HEK293T (cell line): ENCODE results near the gene CERK.

ENCODE experiments used
- CTBP1 ChIP-seq: fragments of 450-650 bp; IDR thresholded peaks from 2 replicates; pipeline ENCODE4 v1.6.1; 2016; ENCODE audit warnings: borderline replicate concordance
- ELF4 ChIP-seq: fragments of 450-650 bp; IDR thresholded peaks from 2 replicates; pipeline ENCODE4 v1.6.1; 2017; ENCODE audit warnings: antibody characterized with exemption
- FOXA1 ChIP-seq: fragments of 450-650 bp; IDR thresholded peaks from 2 replicates; pipeline ENCODE4 v1.6.1; 2016; ENCODE audit warnings: mild to moderate bottlenecking
- FOXK2 ChIP-seq: fragments of 450-650 bp; IDR thresholded peaks from 2 replicates; pipeline ENCODE4 v1.6.1; 2016; ENCODE audit warnings: mild to moderate bottlenecking
- FOXM1 ChIP-seq: fragments of 450-650 bp; IDR thresholded peaks from 2 replicates; pipeline ENCODE4 v1.6.1; 2017; ENCODE audit warnings: mild to moderate bottlenecking, borderline replicate concordance
- HDGF ChIP-seq: fragments of 450-650 bp; IDR thresholded peaks from 2 replicates; pipeline ENCODE4 v1.6.1; 2017; ENCODE audit warnings: antibody characterized with exemption, borderline replicate concordance
- L3MBTL2 ChIP-seq: fragments of 450-650 bp; conservative IDR thresholded peaks from 2 replicates; pipeline ENCODE4 v1.6.1; 2016; ENCODE audit warnings: mild to moderate bottlenecking
- LEF1 ChIP-seq: fragments of 450-650 bp; IDR thresholded peaks from 2 replicates; pipeline ENCODE4 v1.6.1; 2017; ENCODE audit warnings: mild to moderate bottlenecking, borderline replicate concordance
- NFRKB ChIP-seq: fragments of 450-650 bp; IDR thresholded peaks from 2 replicates; pipeline ENCODE4 v1.6.1; 2016; ENCODE audit warnings: mild to moderate bottlenecking, moderate library complexity
- SP1 ChIP-seq: fragments of 450-650 bp; IDR thresholded peaks from 2 replicates; pipeline ENCODE4 v1.6.1; 2017
- SUZ12 ChIP-seq: fragments of 450-650 bp; IDR thresholded peaks from 2 replicates; pipeline ENCODE4 v1.6.1; 2016; ENCODE audit warnings: mild to moderate bottlenecking
- TARDBP ChIP-seq: fragments of 450-650 bp; IDR thresholded peaks from 2 replicates; pipeline ENCODE4 v1.6.1; 2016
- ZNF384 ChIP-seq: fragments of 450-650 bp; IDR thresholded peaks from 2 replicates; pipeline ENCODE4 v1.6.1; 2016

- TF ChIP-seq NFRKB: no peak
- TF ChIP-seq ELF4: no peak
- TF ChIP-seq FOXM1: no peak
- TF ChIP-seq FOXK2: no peak
- no peak for TF ChIP-seq SUZ12
- TF ChIP-seq ZNF384: no peak
- TF ChIP-seq TARDBP: no peak
- TF ChIP-seq SP1: no peak
- no peak for TF ChIP-seq FOXA1
- TF ChIP-seq HDGF: no peak
- no peak for TF ChIP-seq CTBP1
- TF ChIP-seq L3MBTL2: no peak
- TF ChIP-seq LEF1: no peak
Measured at GRCh38 chr22:46732513-46732912, 5.5 kb downstream of the CERK start.
